Neural cell (in vitro differentiated cells): ENCODE data around the gene TMPRSS12. TPM values are rescaled to one million over a fixed set of nuclear protein-coding genes. Genes with fewer than 3 reads are reported as not detected.

Experiments used
- H2AFZ ChIP-seq: fragments of 200-600, 300-800 bp; sonication (generic), shearing (Covaris generic); 2 replicates; pipeline ENCODE4 v1.6.0; 2014; ENCODE audit warnings: low read depth, mild to moderate bottlenecking, antibody characterized with exemption, low read length, moderate library complexity
- H3F3A ChIP-seq: fragments of 200-600 bp; shearing (Covaris generic); 2 replicates; pipeline ENCODE4 v1.6.1; 2016; ENCODE audit warnings: mild to moderate bottlenecking, moderate library complexity, mixed read lengths, antibody characterized with exemption, low read length; ENCODE audit not compliant: insufficient read depth, poor library complexity, severe bottlenecking
- H3K27ac ChIP-seq: fragments of 200-600, 300-800 bp; sonication (generic), shearing (Covaris generic); 2 replicates; pipeline ENCODE4 v1.5.1; 2014; ENCODE audit warnings: mild to moderate bottlenecking, low read length, moderate library complexity
- H3K27me3 ChIP-seq: fragments of 300-800, 200-600 bp; sonication (generic), shearing (Covaris generic); 2 replicates; pipeline ENCODE4 v1.6.0; 2014; ENCODE audit warnings: mild to moderate bottlenecking, low read depth, low read length, moderate library complexity; ENCODE audit not compliant: insufficient read depth
- H3K36me3 ChIP-seq: fragments of 300-800, 200-600 bp; sonication (generic), shearing (Covaris generic); 2 replicates; pipeline ENCODE4 v1.5.1; 2014; ENCODE audit warnings: mild to moderate bottlenecking, antibody characterized with exemption, low read length, moderate library complexity; ENCODE audit not compliant: insufficient read depth
- H3K4me2 ChIP-seq: fragments of 300-800, 200-600 bp; sonication (generic), shearing (Covaris generic); 2 replicates; pipeline ENCODE4 v1.6.0; 2014; ENCODE audit warnings: mild to moderate bottlenecking, low read length
- H3K4me3 ChIP-seq: fragments of 300-800, 200-600 bp; sonication (generic), shearing (Covaris generic); 2 replicates; pipeline ENCODE4 v1.5.1; 2014; ENCODE audit warnings: mild to moderate bottlenecking, low read length, moderate library complexity
- H3K79me2 ChIP-seq: fragments of 200-600 bp; shearing (Covaris generic); replicated peaks from 2 replicates; pipeline ENCODE4 v1.6.0; 2014; ENCODE audit warnings: mild to moderate bottlenecking, low read length, moderate library complexity; ENCODE audit not compliant: insufficient read depth
- H3K9ac ChIP-seq: fragments of 300-800, 200-600 bp; sonication (generic), shearing (Covaris generic); 2 replicates; pipeline ENCODE4 v1.6.1; 2016; ENCODE audit warnings: mild to moderate bottlenecking, low read length, mixed read lengths
- H3K9me2 ChIP-seq: fragments of 200-600 bp; shearing (Covaris generic); 2 replicates; pipeline ENCODE4 v1.6.1; 2016; ENCODE audit warnings: mild to moderate bottlenecking, low read length, mixed read lengths; ENCODE audit not compliant: insufficient read depth
- H3K9me3 ChIP-seq: fragments of 200-600, 300-800 bp; sonication (generic), shearing (Covaris generic); 2 replicates; pipeline ENCODE4 v1.6.1; 2016; ENCODE audit warnings: mild to moderate bottlenecking, mixed run types, low read length, moderate library complexity, mixed read lengths
- H4K20me1 ChIP-seq: fragments of 200-600 bp; shearing (Covaris generic); 2 replicates; pipeline ENCODE4 v1.6.1; 2016; ENCODE audit warnings: mild to moderate bottlenecking, mixed run types; ENCODE audit not compliant: insufficient read depth
- EP300 ChIP-seq: fragments of 450-650 bp; conservative IDR thresholded peaks from 2 replicates; pipeline ENCODE4 v1.6.1; 2014; ENCODE audit warnings: antibody characterized with exemption, mild to moderate bottlenecking, moderate library complexity; ENCODE audit not compliant: poor library complexity, severe bottlenecking
- MXI1 ChIP-seq: fragments of 450-650 bp; conservative IDR thresholded peaks from 2 replicates; pipeline ENCODE4 v1.6.1; 2014; ENCODE audit warnings: antibody characterized with exemption, mild to moderate bottlenecking; ENCODE audit not compliant: poor library complexity, severe bottlenecking
- POLR2AphosphoS5 ChIP-seq: IDR thresholded peaks from 2 replicates; pipeline ENCODE4 v1.6.1; 2012
- SMC3 ChIP-seq: fragments of 450-650 bp; conservative IDR thresholded peaks from 2 replicates; pipeline ENCODE4 v1.6.1; 2014; ENCODE audit warnings: antibody characterized with exemption, mild to moderate bottlenecking, moderate library complexity; ENCODE audit not compliant: poor library complexity
- TAF1 ChIP-seq: IDR thresholded peaks from 2 replicates; pipeline ENCODE4 v1.6.1; 2012; ENCODE audit warnings: low read depth
- polyA minus RNA-seq: library from RNA; depleted of rRNA, polyadenylated mRNA; stranded (reverse); fragments of >200 nt; gene quantifications from 2 replicates; pipeline ENCODE4 v1.2.3, GENCODE V29; 2014
- polyA plus RNA-seq: library from polyadenylated mRNA; depleted of rRNA; stranded (reverse); fragments of >200 nt; gene quantifications from 2 replicates; pipeline ENCODE4 v1.2.3, GENCODE V29; 2014
- TF ChIP-seq, protein P1 (sequence below): fragments of 450-650 bp; IDR thresholded peaks from 2 replicates; pipeline ENCODE4 v1.5.1; 2014; ENCODE audit warnings: antibody characterized with exemption, mild to moderate bottlenecking, moderate library complexity; ENCODE audit not compliant: poor library complexity, severe bottlenecking

Gene TMPRSS12, protein sequence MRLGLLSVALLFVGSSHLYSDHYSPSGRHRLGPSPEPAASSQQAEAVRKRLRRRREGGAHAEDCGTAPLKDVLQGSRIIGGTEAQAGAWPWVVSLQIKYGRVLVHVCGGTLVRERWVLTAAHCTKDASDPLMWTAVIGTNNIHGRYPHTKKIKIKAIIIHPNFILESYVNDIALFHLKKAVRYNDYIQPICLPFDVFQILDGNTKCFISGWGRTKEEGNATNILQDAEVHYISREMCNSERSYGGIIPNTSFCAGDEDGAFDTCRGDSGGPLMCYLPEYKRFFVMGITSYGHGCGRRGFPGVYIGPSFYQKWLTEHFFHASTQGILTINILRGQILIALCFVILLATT
- polyA plus RNA-seq (not detected in 2 replicates), polyA minus RNA-seq (not detected in 2 replicates)

DNA sequence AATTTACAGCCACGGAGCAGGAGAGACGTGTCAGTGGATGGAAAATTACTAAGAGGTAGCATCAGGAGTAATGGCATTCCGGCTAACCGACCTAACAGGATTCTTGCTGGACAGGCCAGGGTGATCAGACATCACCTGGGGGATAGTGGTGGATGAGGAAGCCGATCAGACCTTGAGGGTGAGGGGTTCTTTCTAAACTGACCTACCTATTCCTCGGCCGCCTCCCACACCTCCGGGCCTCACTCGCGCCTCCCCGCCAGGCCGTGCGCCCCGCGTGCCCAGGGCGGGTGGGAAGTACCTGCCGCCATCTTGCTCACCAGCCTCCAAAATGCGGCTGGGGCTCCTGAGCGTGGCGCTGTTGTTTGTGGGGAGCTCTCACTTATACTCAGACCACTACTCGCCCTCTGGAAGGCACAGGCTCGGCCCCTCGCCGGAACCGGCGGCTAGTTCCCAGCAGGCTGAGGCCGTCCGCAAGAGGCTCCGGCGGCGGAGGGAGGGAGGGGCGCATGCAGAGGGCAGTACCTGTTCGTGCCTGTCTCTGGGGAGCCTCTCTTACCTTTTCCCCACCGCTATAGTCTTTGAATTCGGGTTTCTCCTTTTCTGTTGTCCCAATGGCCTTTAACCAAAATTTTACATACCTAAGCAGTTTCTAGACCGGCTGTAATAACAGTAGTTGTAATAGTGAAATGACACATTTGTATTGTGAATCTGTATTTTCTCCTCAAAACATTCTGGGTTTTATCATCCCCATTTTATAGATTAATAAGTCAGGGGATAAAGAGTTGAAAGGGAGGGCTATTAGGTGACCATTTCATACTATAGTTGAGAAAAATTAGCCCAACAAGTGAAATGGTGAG lies at the start of gene TMPRSS12:
TMPRSS12 (plus strand) TSS at position 290 of the 857 bp plus-strand sequence; CDS start at position 329, 39 bp downstream.
- H3K4me3 ChIP-seq = no peak within 1 kb of the TSS
- H3K4me2 ChIP-seq = no peak within 1 kb of the TSS
- TF ChIP-seq EP300 (no peak), TAF1 (no peak), POLR2AphosphoS5 (no peak), SMC3 (no peak), MXI1 (no peak)
- TF ChIP-seq, protein P1, sequence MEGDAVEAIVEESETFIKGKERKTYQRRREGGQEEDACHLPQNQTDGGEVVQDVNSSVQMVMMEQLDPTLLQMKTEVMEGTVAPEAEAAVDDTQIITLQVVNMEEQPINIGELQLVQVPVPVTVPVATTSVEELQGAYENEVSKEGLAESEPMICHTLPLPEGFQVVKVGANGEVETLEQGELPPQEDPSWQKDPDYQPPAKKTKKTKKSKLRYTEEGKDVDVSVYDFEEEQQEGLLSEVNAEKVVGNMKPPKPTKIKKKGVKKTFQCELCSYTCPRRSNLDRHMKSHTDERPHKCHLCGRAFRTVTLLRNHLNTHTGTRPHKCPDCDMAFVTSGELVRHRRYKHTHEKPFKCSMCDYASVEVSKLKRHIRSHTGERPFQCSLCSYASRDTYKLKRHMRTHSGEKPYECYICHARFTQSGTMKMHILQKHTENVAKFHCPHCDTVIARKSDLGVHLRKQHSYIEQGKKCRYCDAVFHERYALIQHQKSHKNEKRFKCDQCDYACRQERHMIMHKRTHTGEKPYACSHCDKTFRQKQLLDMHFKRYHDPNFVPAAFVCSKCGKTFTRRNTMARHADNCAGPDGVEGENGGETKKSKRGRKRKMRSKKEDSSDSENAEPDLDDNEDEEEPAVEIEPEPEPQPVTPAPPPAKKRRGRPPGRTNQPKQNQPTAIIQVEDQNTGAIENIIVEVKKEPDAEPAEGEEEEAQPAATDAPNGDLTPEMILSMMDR = no peak

DNA sequence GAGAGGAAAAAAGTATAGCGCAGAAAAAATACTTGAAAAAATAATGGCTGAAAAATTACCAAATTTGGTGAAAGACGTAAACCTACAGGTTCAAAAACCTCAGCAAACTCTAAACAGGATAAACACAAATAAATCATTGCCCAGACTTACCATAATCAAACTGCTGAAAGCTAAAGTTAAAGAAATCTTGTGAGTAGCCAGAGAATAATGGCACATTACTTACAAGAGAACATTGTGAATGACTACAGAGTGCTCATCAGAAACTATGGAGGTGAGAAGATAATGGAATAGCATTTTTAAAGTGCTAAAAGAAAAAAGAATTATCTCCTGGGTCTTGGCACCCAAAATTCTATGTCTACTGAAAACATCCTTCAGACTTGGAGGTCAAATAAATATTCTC lies 42.8 kb upstream of the TMPRSS12 start:
- H2AFZ ChIP-seq = no peak overlapping the region
- peaks cover 26% of the 10 kb centered on the region for H3K36me3 ChIP-seq
- H3F3A ChIP-seq = no peaks in the 10 kb centered on the region

More for the DNA sequence above, at the start of gene TMPRSS12:
- H3K9ac ChIP-seq = no peak within 1 kb of the TSS
- no peaks in the 10 kb centered on the region for H3K9me2 ChIP-seq
- no peaks in the 10 kb centered on the region for H3K9me3 ChIP-seq
- H3K27me3 ChIP-seq = no peaks in the 10 kb centered on the region
- H3K36me3 ChIP-seq = no peaks in the 10 kb centered on the region
- H3F3A ChIP-seq = no peaks in the 10 kb centered on the region
- H2AFZ ChIP-seq = no peak within 1 kb of the TSS
- H3K79me2 ChIP-seq = no peaks in the 10 kb centered on the region
- H4K20me1 ChIP-seq = no peaks in the 10 kb centered on the region
- no peak within 1 kb of the TSS for H3K27ac ChIP-seq

More for the DNA sequence above, 42.8 kb upstream of the TMPRSS12 start:
- H3K79me2 ChIP-seq = no peaks in the 10 kb centered on the region
- no peak overlapping the region for H3K4me3 ChIP-seq
- no peak for TF ChIP-seq EP300
- TF ChIP-seq, protein P1 = no peak
- H4K20me1 ChIP-seq = no peaks in the 10 kb centered on the region
- H3K9me2 ChIP-seq = no peaks in the 10 kb centered on the region
- H3K27ac ChIP-seq = no peak overlapping the region
- H3K4me2 ChIP-seq = no peak overlapping the region
- H3K27me3 ChIP-seq = no peaks in the 10 kb centered on the region
- H3K9ac ChIP-seq = no peak overlapping the region
- H3K9me3 ChIP-seq = peaks cover 12% of the 10 kb centered on the region
